Osteoblast (primary cell): ENCODE measurements around the gene ADM5. TPM values are rescaled to one million over a fixed set of nuclear protein-coding genes. Genes with fewer than 3 reads are reported as not detected.
"Not testable (repeated sequence)": the region's sequence is repeated elsewhere in the genome, so short reads cannot be mapped to it uniquely, and the experiment has no call there.

Source experiments
- DNase-seq: peaks from one replicate; pipeline ENCODE4 v3.0.0; 2011; ENCODE audit warnings: low spot score, mixed read lengths; ENCODE audit not compliant: insufficient read length; ENCODE audit errors: missing footprints
- H2AFZ ChIP-seq: 2 replicates; pipeline ENCODE4 v1.6.0; 2011; ENCODE audit warnings: mild to moderate bottlenecking, low read length
- H3K27ac ChIP-seq: 2 replicates; pipeline ENCODE4 v1.5.1; 2011; ENCODE audit warnings: mild to moderate bottlenecking, low read depth, low read length, moderate library complexity
- H3K27me3 ChIP-seq: 2 replicates; pipeline ENCODE4 v1.6.0; 2012; ENCODE audit warnings: mild to moderate bottlenecking, control low read depth, inconsistent platforms, low read length, moderate library complexity; ENCODE audit not compliant: insufficient read depth
- H3K36me3 ChIP-seq: 2 replicates; pipeline ENCODE4 v1.5.1; 2011; ENCODE audit warnings: mild to moderate bottlenecking, low read length, control low read depth, moderate library complexity; ENCODE audit not compliant: insufficient read depth
- H3K4me1 ChIP-seq: 2 replicates; pipeline ENCODE4 v1.5.1; 2011; ENCODE audit warnings: mild to moderate bottlenecking, low read length, control low read depth, moderate library complexity; ENCODE audit not compliant: insufficient read depth
- H3K4me2 ChIP-seq: 2 replicates; pipeline ENCODE4 v1.6.0; 2011; ENCODE audit warnings: mild to moderate bottlenecking, low read length; ENCODE audit not compliant: insufficient read depth
- H3K4me3 ChIP-seq: fragments of 200-600 bp; sonication (generic); 3 replicates; pipeline ENCODE4 v1.5.1; 2012; ENCODE audit warnings: mild to moderate bottlenecking, low read length, inconsistent platforms; ENCODE audit not compliant: insufficient read depth
- H3K79me2 ChIP-seq: 2 replicates; pipeline ENCODE4 v1.6.0; 2012; ENCODE audit warnings: mild to moderate bottlenecking, low read length, control low read depth, inconsistent platforms; ENCODE audit not compliant: insufficient read depth
- H3K9me3 ChIP-seq: 2 replicates; pipeline ENCODE4 v1.5.1; 2011; ENCODE audit warnings: low read depth, low read length, control low read depth
- H4K20me1 ChIP-seq: 2 replicates; pipeline ENCODE4 v1.6.0; 2012; ENCODE audit warnings: mild to moderate bottlenecking, low read length, control low read depth; ENCODE audit not compliant: insufficient read depth
- total RNA-seq: library from RNA; depleted of rRNA; stranded (reverse); fragments of >200 nt; gene quantifications from 2 replicates; pipeline ENCODE4 v1.2.3, GENCODE V29; 2012
- TF ChIP-seq, protein P1 (sequence below): IDR thresholded peaks from 2 replicates; pipeline ENCODE4 v1.5.1; 2011; ENCODE audit warnings: mild to moderate bottlenecking, low read depth, low read length, moderate library complexity; ENCODE audit errors: extremely low read depth

The ADM5 gene
- total RNA-seq, 1 donor: under 0.01 TPM

DNA sequence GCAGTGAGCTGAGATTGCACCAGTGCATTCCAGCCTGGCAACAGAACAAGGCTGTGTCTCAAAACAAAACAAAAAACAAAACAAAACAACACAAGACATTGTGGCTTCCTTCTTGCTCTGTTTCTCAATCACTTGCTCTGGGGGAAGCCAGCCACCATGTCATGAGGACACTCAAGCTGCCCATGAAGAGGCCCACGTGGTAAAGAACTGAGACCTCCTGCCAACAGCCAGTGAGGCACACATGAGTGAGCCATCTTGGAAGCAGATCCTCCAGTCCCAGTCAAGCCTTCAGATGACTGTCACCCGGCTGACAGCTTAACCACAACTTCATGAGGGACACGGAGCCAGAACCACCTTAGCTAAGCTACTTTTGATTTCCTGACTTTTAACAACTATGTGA lies 26.8 kb downstream of the ADM5 start:
- no peak for DNase-seq
- TF ChIP-seq, protein P1, sequence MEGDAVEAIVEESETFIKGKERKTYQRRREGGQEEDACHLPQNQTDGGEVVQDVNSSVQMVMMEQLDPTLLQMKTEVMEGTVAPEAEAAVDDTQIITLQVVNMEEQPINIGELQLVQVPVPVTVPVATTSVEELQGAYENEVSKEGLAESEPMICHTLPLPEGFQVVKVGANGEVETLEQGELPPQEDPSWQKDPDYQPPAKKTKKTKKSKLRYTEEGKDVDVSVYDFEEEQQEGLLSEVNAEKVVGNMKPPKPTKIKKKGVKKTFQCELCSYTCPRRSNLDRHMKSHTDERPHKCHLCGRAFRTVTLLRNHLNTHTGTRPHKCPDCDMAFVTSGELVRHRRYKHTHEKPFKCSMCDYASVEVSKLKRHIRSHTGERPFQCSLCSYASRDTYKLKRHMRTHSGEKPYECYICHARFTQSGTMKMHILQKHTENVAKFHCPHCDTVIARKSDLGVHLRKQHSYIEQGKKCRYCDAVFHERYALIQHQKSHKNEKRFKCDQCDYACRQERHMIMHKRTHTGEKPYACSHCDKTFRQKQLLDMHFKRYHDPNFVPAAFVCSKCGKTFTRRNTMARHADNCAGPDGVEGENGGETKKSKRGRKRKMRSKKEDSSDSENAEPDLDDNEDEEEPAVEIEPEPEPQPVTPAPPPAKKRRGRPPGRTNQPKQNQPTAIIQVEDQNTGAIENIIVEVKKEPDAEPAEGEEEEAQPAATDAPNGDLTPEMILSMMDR: no peak
- Histone ChIP-seq H4K20me1 (no peaks in the 10 kb centered on the region), H3K27me3 (no peaks in the 10 kb centered on the region), H3K27ac (no peak overlapping the region), H3K9me3 (no peaks in the 10 kb centered on the region), H2AFZ (peak overlapping the region; percentile 9), H3K4me1 (no peaks in the 10 kb centered on the region), H3K36me3 (no peaks in the 10 kb centered on the region), H3K79me2 (no peaks in the 10 kb centered on the region), H3K4me3 (no peak overlapping the region), H3K4me2 (no peak overlapping the region)

DNA sequence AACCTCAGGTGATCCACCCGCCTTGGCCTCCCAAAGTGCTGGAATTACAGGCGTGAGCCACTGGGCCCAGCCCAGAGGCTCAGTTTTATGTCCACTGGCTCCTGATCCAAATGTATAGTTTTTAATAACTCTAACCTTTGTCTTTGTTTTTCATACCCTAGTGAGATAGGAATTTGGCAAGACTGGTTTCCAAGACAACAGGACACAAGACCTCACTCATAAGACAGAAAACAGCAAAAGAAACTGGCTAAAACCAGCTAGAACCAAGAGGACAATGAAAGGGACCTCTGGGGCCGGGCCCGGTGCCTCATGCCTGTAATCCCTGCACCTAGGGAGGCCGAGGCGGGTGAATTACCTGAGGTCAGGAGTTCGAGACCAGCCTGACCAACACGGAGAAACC lies 29.1 kb downstream of the ADM5 start:
- H3K4me1 ChIP-seq: no peaks in the 10 kb centered on the region
- no peaks in the 10 kb centered on the region for H3K36me3 ChIP-seq
- TF ChIP-seq, protein P1: no peak
- peak; percentile 64 for DNase-seq
- H3K9me3 ChIP-seq: no peaks in the 10 kb centered on the region
- no peaks in the 10 kb centered on the region for H3K27me3 ChIP-seq
- no peak overlapping the region for H3K27ac ChIP-seq
- no peaks in the 10 kb centered on the region for H3K79me2 ChIP-seq
- no peak overlapping the region for H3K4me3 ChIP-seq
- H2AFZ ChIP-seq: no peak overlapping the region
- no peaks in the 10 kb centered on the region for H4K20me1 ChIP-seq
- H3K4me2 ChIP-seq: no peak overlapping the region

DNA sequence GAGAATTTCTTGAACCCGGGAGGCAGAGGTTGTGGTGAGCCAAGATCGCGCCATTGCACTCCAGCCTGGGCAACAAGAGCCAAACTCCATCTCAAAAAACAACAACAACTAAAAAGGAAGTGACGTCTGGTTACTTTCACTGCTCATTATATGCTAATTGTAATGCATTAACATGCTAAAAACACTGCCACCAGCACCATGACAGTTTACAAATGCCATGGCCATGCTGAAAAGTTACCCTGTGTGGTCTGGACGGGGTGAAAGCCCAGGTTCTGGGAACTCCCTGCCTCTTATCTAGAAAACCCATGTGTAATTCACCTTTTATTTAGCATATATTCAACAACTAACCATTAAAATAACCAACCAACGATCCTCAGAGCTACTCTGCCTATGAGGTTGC lies 29.6 kb downstream of the ADM5 start:
- TF ChIP-seq, protein P1: no peak
- Histone ChIP-seq H4K20me1 (no peaks in the 10 kb centered on the region), H3K4me3 (no peak overlapping the region), H3K79me2 (no peaks in the 10 kb centered on the region), H3K4me2 (no peak overlapping the region), H3K4me1 (no peaks in the 10 kb centered on the region), H3K27ac (no peak overlapping the region), H3K36me3 (no peaks in the 10 kb centered on the region), H2AFZ (no peak overlapping the region), H3K27me3 (no peaks in the 10 kb centered on the region), H3K9me3 (no peaks in the 10 kb centered on the region)
- DNase-seq: peak; percentile 26

DNA sequence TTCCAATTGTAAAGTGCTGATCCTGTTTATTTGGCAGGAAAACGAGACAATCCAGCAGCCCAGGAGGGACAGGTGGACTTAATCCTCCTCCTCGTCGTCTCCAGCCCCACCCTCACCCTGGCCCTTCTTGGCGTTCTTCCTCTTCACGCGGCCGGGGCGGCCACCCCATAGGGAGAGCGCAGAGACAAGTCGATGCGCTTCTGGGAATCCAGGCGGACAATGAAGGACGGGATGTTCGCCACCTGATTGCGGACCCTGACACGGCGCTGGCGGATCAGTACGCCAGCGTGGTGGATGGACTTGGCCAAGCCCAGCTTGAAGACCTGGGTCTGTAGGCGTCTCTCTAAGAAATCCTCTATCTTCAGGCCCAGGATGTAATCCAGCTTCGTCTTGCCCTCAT lies 30.0 kb downstream of the ADM5 start:
- H3K27me3 ChIP-seq, H3K4me1 ChIP-seq, H2AFZ ChIP-seq, H3K36me3 ChIP-seq, H3K4me3 ChIP-seq, H4K20me1 ChIP-seq, DNase-seq, H3K9me3 ChIP-seq, H3K4me2 ChIP-seq, H3K79me2 ChIP-seq, H3K27ac ChIP-seq: not testable (repeated sequence)
